Neural progenitor cell (in vitro differentiated cells): ENCODE results near the gene ARF3. TPM values are rescaled to one million over a fixed set of nuclear protein-coding genes. Genes with fewer than 3 reads are reported as not detected.

Experiments used
- DNase-seq: peaks from one replicate; pipeline ENCODE4 v3.0.0-alpha.2; 2016; ENCODE audit warnings: low spot score
- H2AFZ ChIP-seq: fragments of 200-600 bp; sonication (generic); replicated peaks from 2 replicates; pipeline ENCODE4 v1.6.1; 2016; ENCODE audit warnings: antibody characterized with exemption
- H3F3A ChIP-seq: fragments of 200-600 bp; sonication (generic); 2 replicates; pipeline ENCODE4 v1.6.1; 2016; ENCODE audit warnings: antibody characterized with exemption, low read depth
- H3K27ac ChIP-seq: fragments of 200-600 bp; sonication (generic); 2 replicates; pipeline ENCODE4 v1.5.1; 2016; ENCODE audit warnings: mild to moderate bottlenecking
- H3K27me3 ChIP-seq: fragments of 200-600 bp; sonication (generic); 2 replicates; pipeline ENCODE4 v1.6.1; 2016; ENCODE audit warnings: mild to moderate bottlenecking, moderate library complexity
- H3K36me3 ChIP-seq: fragments of 200-600 bp; sonication (generic); 2 replicates; pipeline ENCODE4 v1.5.1; 2016
- H3K4me1 ChIP-seq: fragments of 200-600 bp; sonication (generic); 2 replicates; pipeline ENCODE4 v1.6.1; 2016; ENCODE audit warnings: mixed run types
- H3K4me2 ChIP-seq: fragments of 200-600 bp; sonication (generic); 2 replicates; pipeline ENCODE4 v1.6.1; 2016
- H3K4me3 ChIP-seq: fragments of 200-600 bp; sonication (generic); 2 replicates; pipeline ENCODE4 v1.5.1; 2016
- H3K79me2 ChIP-seq: fragments of 200-600 bp; sonication (generic); 2 replicates; pipeline ENCODE4 v1.6.1; 2016; ENCODE audit warnings: low read depth
- H3K9ac ChIP-seq: fragments of 200-600 bp; sonication (generic); 2 replicates; pipeline ENCODE4 v1.6.1; 2016
- H3K9me3 ChIP-seq: fragments of 200-600 bp; sonication (generic); 2 replicates; pipeline ENCODE4 v1.5.1; 2016; ENCODE audit warnings: low read depth
- H4K20me1 ChIP-seq: fragments of 200-600 bp; sonication (generic); 2 replicates; pipeline ENCODE4 v1.6.1; 2016; ENCODE audit warnings: low read depth
- H3K27ac Mint-ChIP-seq: 3 replicates; pipeline ENCODE4 v1.8.0; 2021; ENCODE audit warnings: mixed read lengths
- H3K27me3 Mint-ChIP-seq: 2 replicates; pipeline ENCODE4 v1.8.0; 2022; ENCODE audit warnings: low read depth, mild to moderate bottlenecking, inconsistent platforms, moderate library complexity, mixed read lengths; ENCODE audit not compliant: insufficient read depth
- H3K36me3 Mint-ChIP-seq: 3 replicates; pipeline ENCODE4 v1.8.0; 2021; ENCODE audit warnings: mixed read lengths
- H3K4me1 Mint-ChIP-seq: 3 replicates; pipeline ENCODE4 v1.8.0; 2021; ENCODE audit warnings: mixed read lengths
- H3K4me3 Mint-ChIP-seq: 3 replicates; pipeline ENCODE4 v1.8.0; 2021; ENCODE audit warnings: mild to moderate bottlenecking, moderate library complexity, mixed read lengths
- H3K9me3 Mint-ChIP-seq: 3 replicates; pipeline ENCODE4 v1.8.0; 2020; ENCODE audit warnings: mixed read lengths
- EZH2 ChIP-seq: fragments of 200-600 bp; sonication (generic); IDR thresholded peaks from 2 replicates; pipeline ENCODE4 v1.6.1; 2017; ENCODE audit warnings: antibody characterized with exemption, mild to moderate bottlenecking, moderate library complexity
- EZH2phosphoT487 ChIP-seq: fragments of 200-600 bp; sonication (generic); IDR thresholded peaks from 2 replicates; pipeline ENCODE4 v1.6.1; 2017; ENCODE audit warnings: antibody characterized with exemption
- total RNA-seq: library from RNA; depleted of rRNA; stranded (reverse); fragments of >200 nt; gene quantifications from 2 replicates; pipeline ENCODE4 v1.2.3, GENCODE V29; 2015; ENCODE audit warnings: low replicate concordance
- TF ChIP-seq, protein P1 (sequence below): fragments of 200-600 bp; sonication (generic); IDR thresholded peaks from 2 replicates; pipeline ENCODE4 v1.5.1; 2017; ENCODE audit warnings: antibody characterized with exemption, mild to moderate bottlenecking

ARF3 gene
- total RNA-seq, 1 donor from 2014 or later = 84.1 TPM

DNA sequence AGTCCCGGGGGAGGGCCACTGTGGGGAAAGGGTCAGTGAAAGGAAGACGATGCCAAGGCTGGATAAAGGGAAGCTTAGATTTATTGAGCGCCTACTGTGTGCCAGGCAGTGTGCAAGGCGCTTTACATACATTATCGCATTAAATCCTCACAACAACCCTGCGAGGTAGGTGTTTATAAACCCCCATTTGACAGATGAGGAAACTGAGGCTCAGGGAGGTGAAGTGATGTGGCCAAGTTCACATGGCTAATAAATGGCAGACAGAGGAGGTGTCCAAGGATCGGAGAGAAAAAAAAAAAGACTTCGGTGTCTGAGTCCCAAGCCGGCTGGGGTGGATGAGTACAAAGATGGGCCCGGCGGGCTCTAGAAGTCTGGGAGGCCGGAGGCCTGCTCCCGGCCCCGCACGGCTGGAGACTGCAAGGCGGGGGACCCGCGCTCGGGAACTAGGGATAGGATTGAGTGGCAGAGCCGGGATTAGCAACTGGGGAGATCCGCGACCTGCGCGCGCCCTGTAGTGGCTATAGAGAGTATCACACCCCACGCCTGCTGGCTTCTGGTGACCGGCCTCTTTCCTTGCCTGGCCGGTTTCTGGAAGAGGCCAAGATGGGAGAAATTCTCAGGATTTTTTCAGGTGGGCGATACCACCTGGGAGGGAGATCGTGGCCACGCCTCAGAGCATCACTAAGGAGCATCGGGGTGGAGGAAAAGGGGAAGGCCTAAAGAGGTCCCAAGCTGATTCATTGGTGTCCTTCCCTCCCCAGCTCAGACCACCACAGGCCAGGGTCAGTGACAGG lies 38.0 kb upstream of the ARF3 start:
- H3F3A ChIP-seq = peaks cover 34% of the 10 kb centered on the region
- no peaks in the 10 kb centered on the region for H3K36me3 ChIP-seq
- peaks cover 27% of the 10 kb centered on the region for H3K4me1 ChIP-seq
- no peak overlapping the region for H3K4me3 ChIP-seq
- no peaks in the 10 kb centered on the region for H3K9me3 ChIP-seq
- TF ChIP-seq EZH2 = peak; percentile 73
- TF ChIP-seq, protein P1, sequence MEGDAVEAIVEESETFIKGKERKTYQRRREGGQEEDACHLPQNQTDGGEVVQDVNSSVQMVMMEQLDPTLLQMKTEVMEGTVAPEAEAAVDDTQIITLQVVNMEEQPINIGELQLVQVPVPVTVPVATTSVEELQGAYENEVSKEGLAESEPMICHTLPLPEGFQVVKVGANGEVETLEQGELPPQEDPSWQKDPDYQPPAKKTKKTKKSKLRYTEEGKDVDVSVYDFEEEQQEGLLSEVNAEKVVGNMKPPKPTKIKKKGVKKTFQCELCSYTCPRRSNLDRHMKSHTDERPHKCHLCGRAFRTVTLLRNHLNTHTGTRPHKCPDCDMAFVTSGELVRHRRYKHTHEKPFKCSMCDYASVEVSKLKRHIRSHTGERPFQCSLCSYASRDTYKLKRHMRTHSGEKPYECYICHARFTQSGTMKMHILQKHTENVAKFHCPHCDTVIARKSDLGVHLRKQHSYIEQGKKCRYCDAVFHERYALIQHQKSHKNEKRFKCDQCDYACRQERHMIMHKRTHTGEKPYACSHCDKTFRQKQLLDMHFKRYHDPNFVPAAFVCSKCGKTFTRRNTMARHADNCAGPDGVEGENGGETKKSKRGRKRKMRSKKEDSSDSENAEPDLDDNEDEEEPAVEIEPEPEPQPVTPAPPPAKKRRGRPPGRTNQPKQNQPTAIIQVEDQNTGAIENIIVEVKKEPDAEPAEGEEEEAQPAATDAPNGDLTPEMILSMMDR = peak; percentile 73
- peak; percentile 42 for TF ChIP-seq EZH2phosphoT487
- H4K20me1 ChIP-seq = peaks cover 28% of the 10 kb centered on the region
- Mint-ChIP-seq H3K4me3 (peak overlapping the region; percentile 78), H3K36me3 (no peaks in the 10 kb centered on the region), H3K27me3 (peaks cover 60% of the 10 kb centered on the region), H3K4me1 (peaks cover 46% of the 10 kb centered on the region), H3K27ac (peak overlapping the region; percentile 81), H3K9me3 (no peaks in the 10 kb centered on the region)
- no peak overlapping the region for H3K4me2 ChIP-seq
- H3K79me2 ChIP-seq = no peaks in the 10 kb centered on the region
- H3K27ac ChIP-seq = no peak overlapping the region
- H2AFZ ChIP-seq = no peak overlapping the region
- DNase-seq = peak; percentile 94
- no peak overlapping the region for H3K9ac ChIP-seq
- H3K27me3 ChIP-seq = peaks cover 99% of the 10 kb centered on the region

DNA sequence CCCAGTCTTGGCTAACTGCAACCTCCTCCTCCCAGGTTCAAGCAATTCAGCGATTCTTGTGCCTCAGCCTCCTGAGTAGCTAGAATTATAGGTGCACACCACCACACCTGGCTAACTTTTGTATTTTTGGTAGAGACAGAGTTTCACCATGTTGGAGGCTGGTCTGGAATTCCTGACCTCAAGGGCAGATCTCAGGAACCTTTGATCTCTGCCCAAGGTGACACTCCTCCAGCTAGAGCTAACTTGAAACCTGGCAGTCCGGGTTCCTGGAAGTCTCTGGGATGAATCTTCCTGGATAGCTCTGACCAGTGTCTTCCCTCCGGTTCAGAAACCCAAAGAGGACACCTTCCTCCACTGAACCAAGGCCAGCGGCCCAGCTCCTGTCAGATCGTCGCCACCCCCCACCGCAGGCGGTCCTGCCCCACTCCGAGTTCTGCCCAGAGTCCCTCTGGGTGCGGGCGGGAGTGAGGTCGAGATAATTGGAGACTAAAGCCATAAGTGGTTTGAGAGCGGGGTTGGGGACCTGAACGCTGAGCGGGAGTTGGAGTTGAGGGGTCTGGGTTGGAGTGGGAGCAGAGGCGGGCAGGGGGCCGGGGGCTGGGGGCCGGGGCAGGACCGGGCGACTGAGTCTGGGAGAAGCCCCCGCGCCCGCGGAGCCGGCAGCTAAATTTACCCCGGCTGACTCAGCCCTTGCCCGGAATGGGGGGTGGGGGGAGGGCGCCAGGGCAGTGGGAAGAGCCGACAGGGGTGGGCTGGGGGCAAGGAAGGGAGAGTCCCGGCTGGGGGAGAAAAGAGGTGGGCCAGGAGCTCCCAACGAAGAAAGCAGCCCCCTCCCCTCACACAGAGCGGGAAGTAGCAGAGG lies 37.2 kb upstream of the ARF3 start:
- Mint-ChIP-seq H3K27me3 (peaks cover 61% of the 10 kb centered on the region), H3K27ac (no peak overlapping the region), H3K36me3 (no peaks in the 10 kb centered on the region), H3K9me3 (peaks cover 2% of the 10 kb centered on the region), H3K4me1 (peaks cover 40% of the 10 kb centered on the region), H3K4me3 (peak overlapping the region; percentile 30)
- H3K27me3 ChIP-seq = peaks cover 99% of the 10 kb centered on the region
- H2AFZ ChIP-seq = no peak overlapping the region
- peaks cover 20% of the 10 kb centered on the region for H4K20me1 ChIP-seq
- TF ChIP-seq EZH2phosphoT487 (no peak), EZH2 (no peak)
- TF ChIP-seq, protein P1 = no peak
- no peak overlapping the region for H3K4me2 ChIP-seq
- no peaks in the 10 kb centered on the region for H3K79me2 ChIP-seq
- H3K4me1 ChIP-seq = peaks cover 19% of the 10 kb centered on the region
- peaks cover 28% of the 10 kb centered on the region for H3F3A ChIP-seq
- no peak overlapping the region for H3K9ac ChIP-seq
- no peaks in the 10 kb centered on the region for H3K9me3 ChIP-seq
- H3K36me3 ChIP-seq = no peaks in the 10 kb centered on the region
- H3K27ac ChIP-seq = no peak overlapping the region
- DNase-seq = no peak
- H3K4me3 ChIP-seq = no peak overlapping the region

DNA sequence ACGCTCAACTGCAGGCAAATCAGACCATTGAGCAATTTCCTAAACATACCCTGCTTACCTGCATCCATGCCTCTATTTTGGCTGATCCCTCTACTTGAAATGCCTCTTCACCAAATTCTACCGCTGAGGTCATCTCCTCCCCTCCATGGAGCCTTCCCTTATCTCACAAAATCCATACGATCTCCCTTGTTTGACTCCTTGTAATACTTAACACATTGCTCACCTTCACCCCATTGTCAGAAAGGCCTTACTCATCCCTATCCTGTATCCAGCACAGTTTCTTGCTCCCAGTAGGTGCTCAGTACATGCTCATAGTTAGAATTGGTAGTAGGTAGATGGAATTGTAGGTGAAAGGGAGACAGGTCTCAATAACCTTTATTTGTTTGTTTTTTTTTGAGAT lies 36.5 kb upstream of the ARF3 start:
- Mint-ChIP-seq H3K27me3 (peaks cover 61% of the 10 kb centered on the region), H3K4me3 (no peak overlapping the region), H3K9me3 (peaks cover 2% of the 10 kb centered on the region), H3K27ac (no peak overlapping the region), H3K36me3 (no peaks in the 10 kb centered on the region), H3K4me1 (peaks cover 43% of the 10 kb centered on the region)
- Histone ChIP-seq H3K9me3 (no peaks in the 10 kb centered on the region), H3F3A (peaks cover 22% of the 10 kb centered on the region), H3K27ac (no peak overlapping the region), H3K36me3 (no peaks in the 10 kb centered on the region), H3K4me2 (no peak overlapping the region), H3K4me3 (no peak overlapping the region), H3K79me2 (no peaks in the 10 kb centered on the region), H2AFZ (no peak overlapping the region), H4K20me1 (peaks cover 22% of the 10 kb centered on the region), H3K4me1 (peaks cover 12% of the 10 kb centered on the region), H3K9ac (no peak overlapping the region), H3K27me3 (peaks cover 99% of the 10 kb centered on the region)
- DNase-seq = no peak
- TF ChIP-seq EZH2phosphoT487 (no peak), EZH2 (no peak)
- TF ChIP-seq, protein P1 = no peak
